LHCN-M2 (cell line): ENCODE measurements around the gene ERICH3. TPM values are rescaled to one million over a fixed set of nuclear protein-coding genes. Genes with fewer than 3 reads are reported as not detected.

Source experiments
- DNase-seq: peaks from one replicate; pipeline ENCODE4 v3.0.0-alpha.2; 2012; ENCODE audit warnings: low read depth
- total RNA-seq: library from RNA; depleted of rRNA; stranded (reverse); fragments of >200 nt; gene quantifications from 2 replicates; pipeline ENCODE4 v1.2.3, GENCODE V29; 2014

ERICH3 gene
- total RNA-seq, 1 experiment from 2014 or later = not detected

DNA sequence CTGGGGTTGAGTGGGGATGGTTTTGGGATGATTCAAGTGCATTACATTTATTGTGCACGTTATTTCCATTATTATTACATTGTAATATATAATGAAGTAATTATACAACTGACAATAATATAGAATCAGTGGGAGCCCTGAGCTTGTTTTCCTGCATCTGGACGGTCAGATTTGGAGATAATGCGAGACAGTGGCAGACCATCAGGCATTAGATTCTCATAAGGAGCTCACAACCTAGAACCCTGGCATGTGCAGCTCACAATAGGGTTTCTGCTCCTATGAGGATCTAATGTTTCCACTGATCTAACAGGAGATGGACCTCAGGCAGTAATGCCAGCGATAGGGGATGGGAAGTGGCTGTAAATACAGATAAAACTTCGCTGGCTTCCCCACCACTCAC is 83.3 kb downstream of the ERICH3 start:
- DNase-seq = no peak

DNA sequence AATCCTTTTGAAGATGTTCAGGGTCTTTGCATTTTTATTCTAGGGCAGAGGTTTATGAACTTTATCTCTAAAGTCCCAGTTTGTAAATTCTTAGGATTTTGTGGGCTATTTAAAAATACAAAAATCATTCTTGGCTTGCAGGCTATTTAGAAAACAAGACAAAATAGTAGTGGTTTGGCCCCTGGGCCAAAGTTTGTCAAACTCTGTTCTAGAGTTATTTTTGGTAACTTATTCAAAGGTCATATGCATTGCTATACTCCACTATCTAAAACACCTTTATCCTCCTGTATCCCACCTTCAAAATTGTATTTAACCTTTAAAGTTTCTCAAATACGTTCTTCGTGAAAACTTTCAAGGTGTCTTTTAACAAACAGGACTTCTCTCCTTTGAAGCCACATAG is 85.7 kb downstream of the ERICH3 start:
- no peak for DNase-seq

DNA sequence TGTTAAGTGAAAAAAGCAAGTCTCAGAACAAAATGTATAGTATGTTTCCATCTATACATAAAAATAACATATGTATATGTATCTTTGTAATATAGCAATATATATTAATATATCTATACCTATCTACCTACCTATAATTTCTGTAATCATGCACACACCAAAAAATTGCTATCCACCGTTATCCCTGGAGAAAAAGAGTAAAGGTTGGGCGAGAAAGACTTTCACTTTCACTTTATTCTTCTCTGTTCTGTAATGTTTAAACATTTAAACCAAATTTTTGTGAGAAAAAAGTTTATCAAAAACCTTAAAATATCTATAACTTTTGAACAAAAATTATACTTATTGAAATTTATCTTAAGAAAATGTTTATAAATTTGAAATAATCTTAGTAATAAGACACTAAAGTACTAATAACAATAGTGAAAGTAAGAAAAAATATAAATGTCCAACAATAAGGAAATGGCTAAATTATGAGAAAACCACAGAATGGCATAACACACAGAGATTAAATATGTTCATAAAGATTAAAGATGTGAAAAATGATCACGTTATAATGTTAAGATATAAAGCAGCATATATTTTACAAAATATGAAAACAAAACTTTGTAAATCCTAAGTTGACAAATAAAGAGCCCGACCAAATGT is 87.2 kb downstream of the ERICH3 start:
- no peak for DNase-seq

DNA sequence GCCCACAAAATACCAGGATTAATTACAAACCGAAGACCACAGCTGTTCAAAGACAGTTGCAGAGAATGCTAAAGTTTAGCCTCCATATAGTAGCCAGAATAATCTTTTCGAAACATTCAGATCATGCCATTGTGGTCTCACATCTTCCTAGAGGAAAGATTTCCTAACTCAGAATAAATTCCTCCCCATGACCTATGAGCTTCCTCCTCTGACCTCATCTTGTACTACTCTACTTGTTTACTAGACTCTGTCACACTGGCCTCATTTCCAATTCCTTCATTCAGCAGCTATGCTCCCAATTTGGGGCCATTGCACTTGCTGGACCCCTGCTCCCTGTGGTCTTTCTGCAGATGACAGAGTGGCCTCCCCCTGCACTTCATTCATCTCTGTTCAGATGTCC is 89.4 kb downstream of the ERICH3 start:
- DNase-seq = peak; percentile 22

DNA sequence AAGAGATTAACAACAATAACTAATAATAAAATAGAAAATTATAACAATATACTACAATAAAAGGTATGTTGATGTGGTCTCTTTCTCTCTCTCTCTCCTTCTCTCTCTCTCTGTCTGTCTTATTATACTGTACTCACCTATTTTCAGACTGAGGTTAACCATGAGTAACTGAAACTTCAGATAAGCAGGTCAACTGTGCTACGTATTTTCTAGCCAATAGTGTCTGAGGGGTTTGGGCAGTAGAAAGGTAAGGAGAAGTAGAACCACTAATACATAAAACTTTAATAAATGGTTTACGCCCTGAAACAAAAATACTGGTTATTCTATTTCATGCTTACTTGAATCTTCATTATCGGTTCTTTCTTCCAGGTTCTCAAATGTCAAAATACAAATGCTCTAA is 90.2 kb downstream of the ERICH3 start:
- no peak for DNase-seq

DNA sequence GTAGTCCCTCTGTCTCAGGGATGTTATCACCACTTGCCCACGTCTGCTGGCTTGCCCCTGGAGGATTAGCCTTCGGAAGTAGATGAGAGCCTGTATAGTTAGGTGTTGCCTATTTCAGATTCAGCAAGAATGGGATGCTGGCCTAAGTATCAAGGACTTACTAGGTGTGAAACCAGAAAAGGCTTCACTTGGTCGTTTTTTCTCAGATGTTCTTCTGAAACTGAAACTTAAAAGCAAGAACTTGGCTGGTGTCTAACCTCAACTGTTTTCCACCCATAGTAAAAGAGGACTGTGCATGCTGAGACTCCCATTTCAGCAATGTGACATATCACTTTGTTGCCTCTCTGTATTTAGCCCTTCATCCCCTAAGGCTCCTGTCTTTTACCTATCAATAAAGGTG is 94.2 kb downstream of the ERICH3 start:
- no peak for DNase-seq

DNA sequence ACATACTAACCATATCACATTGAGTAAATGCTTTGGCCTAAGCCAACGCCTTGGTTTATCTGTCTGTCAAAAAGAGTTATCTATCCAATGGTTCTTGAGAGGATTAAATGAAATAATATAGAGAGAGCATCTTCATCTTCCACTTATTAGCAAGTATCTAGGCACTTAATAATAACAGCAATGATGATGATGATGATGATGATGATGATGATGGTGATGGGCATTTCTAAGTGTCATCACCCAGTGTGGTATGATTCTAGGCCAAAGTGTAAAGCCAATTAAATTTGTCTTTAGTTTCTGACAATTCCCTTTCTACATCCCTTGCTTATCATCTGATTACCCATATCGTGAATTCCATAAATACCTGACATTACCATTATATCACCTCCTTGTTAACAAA is 95.5 kb downstream of the ERICH3 start:
- DNase-seq = no peak

DNA sequence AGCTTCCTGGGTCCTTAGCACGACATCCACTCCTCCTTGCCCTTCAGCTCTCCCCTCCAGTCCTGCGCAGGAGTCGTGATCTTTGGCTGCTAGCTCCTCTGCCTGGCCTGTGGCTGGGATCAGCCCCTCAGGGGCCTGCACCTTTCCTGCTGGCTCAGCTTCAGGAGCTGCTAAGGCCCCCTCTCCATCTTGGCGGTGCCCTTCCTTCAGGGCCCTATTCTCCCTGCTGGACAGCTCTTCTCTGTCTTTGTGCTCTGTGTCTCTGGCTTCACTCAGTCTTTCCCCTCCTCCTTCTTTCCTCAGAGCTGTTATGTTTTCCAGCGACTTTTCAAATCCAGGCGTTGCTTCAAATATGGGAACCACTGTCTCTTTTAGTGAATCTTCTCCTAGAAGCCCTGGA is 101.7 kb downstream of the ERICH3 start:
- no peak for DNase-seq

DNA sequence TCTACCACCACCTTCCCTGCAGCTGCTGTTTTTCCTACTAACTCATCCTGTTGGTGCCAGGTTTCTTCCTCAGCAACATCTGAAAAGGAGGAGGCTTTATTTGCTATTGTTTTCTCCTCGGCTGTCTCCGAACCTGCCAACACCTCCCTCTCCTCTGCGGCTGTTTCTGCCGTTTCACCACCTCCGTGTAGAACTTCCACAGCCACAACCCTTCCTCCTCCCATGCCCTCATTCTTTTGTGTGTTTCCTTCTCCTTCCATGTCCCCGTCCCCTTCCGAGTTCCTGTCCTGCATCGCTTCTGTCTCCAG is 102.1 kb downstream of the ERICH3 start:
- no peak for DNase-seq

DNA sequence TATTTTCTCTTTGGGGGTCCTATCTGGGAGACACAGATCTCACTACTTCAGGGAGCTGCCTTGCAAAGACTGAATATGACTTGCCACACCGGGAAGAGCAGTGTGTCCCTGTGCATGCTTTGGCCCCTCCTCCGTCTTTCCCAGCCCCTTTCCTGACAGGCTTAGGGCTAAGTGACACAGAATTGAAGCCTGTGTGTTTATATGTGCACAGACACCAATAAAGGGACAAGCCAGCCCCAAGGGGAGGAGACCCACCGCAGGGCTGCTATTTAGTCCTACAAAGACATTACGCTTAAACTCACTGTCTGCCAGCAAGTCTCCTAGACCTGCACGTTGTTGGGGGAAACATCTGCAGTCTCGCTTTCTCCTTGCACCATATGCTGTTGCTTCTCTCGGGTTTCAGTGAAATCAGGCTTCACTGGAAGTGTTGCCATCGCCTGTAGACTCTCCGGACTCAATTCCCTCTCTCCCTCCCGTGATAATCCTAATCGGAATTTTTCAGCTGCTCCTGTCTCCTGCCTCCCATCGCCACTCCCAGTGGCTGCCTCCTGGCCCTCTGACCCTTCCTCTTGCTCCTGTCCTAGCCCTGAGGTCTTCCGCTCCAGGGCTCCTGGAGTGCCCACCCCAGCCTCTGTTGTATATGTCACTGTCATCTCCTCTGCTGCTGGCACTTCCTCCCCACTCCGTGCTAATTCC is 102.6 kb downstream of the ERICH3 start:
- no peak for DNase-seq

DNA sequence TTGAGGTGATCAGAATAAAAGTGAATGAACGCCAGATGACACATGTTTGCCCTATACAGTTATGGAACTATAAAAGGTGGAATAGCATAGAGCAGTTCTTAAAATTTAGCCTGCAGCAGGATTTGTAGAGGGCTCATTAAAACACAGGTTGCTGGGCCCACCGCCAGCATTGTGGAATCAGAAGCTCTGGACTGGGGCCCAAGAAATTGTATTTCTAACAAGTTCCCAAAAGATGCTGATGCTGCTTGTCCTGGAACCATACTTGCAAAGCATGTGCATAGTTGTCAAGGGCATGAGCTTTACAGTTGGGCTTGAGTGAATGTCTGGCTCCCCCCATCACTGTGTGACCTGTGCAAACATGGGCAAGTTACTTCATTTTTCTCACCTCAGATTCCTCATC is 123.7 kb downstream of the ERICH3 start:
- no peak for DNase-seq

DNA sequence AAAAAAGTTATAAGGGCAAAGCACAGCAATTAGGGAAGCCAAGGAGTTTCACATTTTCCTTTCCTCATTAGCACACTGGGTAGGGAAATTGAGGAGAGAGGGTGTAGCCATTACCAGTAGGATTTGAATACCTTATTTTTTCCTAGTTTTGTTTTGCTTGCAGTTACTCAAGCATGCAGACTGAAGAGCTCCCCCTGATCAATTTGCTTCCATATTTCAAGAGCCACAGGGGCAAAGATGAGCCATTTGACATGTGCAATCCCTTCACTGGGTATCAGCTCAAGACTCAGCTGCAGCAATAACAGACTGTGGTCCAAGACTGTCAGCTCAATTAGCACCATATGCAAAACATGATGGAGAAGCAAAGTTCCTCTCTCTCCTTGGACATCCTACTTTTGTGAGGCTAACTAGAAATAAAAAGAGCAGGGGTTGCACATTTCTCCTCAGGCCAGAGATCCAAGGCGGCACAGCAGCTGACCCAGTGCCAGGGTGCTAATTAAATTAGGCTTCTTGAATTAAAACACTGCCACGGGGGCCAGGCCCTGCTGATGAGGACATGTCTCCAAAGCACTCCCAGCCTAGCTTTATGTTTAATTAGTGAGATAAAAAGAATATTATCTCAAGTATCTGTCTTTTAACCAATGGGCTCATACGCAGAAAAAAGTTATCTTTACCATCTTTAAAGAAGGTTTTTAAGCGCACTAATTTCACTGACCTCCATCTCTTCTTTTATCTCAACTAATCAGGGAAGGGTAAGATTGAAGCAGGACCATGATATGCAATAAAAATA is 124.4 kb downstream of the ERICH3 start:
- no peak for DNase-seq

DNA sequence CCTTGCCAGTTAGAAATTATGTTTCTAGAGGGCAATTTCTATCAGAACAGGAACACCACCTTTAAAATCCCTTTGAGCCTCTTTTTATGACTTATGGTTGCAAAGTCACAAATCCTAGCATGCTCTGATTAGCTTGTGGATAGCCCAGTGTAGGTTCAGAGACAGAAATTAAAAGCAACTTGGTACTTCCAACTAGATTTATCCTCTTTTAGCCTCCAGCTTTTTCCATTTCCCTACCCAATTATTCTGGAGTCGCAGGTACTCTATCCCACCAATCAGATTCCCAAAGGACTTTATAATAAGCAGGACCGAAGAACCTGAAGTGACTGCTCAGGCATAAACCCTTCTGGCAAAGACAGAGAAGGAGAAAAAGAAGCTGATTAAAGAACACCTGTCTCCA is 127.8 kb downstream of the ERICH3 start:
- no peak for DNase-seq

DNA sequence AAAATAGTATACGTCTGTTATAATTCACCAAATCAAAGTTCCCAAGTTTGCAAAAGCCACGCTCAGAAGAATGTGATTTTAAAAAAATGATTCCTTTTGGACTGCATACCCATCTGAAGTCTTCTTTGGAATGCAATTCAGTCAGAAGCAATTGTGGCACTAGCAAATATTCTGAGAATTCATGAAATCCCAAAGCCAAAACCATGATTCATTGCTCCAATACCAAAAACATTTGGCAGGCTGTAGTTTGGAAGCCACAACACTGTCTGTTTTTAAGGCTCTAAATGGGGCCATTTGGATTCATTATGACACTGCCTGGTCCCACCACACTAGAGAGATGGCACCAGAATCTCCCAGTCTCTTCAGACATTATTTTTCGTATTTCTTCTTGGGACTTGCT is 139.4 kb downstream of the ERICH3 start:
- peak; percentile 4 for DNase-seq

DNA sequence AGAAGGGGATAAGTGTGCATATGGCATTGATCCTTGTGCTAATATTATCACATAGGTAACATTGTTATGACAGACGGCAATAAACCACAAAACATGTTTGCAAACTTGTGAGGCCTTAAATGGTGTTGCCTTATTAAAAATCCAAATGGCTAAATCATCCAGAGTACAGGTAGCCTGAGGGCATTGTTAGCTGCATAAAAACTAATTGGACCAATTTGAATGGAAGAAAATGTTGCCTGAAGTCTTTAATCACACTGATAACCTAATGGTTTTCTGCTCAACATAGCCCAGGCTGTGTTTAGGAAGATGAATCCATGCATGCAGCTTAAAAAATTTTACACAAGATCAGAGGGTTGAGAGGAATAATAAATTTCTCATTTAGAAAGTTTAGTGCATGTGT is 141.8 kb downstream of the ERICH3 start:
- DNase-seq = no peak

DNA sequence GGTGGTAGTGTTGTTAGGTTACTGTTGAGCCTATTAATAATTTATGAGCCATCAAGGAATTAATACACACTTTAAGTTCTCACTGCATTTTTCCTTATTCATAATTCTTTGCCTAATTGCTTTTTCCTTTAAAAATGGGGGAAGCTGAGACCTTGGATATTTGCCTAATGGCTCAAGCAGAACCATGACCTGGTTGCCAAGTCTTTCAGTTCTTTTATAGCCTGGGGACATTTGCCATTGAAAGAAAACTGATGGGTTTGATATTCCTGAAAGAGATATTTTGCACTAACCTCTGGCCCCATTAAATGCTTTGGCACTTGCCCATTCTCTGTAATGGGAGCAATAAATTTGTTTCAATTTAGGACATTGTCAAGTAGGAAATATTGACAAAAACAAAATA is 142.7 kb downstream of the ERICH3 start:
- DNase-seq = no peak

DNA sequence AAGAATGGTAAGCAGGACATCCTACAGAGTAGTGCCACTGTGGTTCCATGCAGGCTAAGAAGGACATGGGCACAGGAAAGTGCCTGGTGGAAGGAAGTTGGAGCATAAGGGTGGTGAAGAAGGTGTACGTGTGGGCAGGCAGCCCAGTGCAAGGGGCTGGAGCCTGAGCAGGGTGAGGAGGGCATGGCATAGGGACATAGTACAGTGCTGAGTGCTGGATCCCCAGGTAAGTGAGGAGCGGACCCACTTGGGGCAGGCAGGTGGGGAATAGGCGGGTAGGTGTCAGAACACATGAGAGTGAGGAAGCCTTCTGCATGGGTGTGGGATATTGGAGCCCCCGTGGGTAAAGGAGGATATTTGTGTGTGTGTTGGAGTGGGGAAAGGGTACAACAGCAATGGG is 145.5 kb downstream of the ERICH3 start:
- no peak for DNase-seq

DNA sequence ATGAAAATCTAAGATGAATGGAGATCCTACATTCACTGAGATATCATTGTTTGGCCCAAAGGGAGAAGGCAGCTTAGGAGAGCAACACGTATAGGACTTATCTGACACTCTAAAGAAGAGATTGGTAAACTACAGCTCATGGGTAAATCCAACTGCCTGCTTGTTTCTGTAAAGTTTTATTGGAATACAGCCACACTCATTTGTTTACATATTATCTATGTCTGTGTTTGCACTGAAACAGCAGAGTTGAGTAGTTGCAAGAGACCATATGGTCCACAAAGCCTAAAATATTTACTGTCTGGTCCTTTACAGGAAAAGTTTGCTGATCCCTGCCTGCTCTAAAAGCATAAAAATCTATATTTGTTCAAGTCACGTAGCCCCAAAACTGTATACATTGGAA is 146.9 kb downstream of the ERICH3 start:
- DNase-seq = no peak

DNA sequence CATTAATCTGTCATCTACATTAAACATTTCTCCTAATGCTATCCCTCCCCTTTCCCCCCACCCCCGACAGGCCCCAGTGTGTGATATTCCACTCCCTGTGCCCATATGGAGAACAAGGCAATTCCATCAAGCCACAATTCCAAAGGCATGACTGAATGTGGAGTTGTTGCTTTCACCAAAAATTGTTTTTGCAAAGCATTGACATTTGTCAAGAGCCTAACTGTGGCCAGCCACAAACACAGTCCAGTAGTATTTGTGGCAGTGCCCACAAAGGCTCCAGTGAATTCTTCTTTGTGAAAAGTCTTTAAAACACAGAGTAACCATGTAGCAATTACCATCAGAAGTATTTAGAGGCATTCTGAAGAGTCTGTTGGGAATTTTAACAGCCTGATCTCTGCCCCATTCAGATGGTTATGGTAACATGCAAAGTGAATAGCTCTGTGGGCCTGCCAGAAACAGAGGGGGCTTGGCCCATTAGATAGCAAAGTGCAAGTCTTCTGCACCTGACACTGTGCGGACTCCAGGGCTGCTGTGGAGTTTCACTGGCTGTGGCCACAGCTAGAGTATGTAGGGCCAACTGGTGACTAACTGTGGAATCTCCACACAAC is 149.6 kb downstream of the ERICH3 start:
- no peak for DNase-seq

DNA sequence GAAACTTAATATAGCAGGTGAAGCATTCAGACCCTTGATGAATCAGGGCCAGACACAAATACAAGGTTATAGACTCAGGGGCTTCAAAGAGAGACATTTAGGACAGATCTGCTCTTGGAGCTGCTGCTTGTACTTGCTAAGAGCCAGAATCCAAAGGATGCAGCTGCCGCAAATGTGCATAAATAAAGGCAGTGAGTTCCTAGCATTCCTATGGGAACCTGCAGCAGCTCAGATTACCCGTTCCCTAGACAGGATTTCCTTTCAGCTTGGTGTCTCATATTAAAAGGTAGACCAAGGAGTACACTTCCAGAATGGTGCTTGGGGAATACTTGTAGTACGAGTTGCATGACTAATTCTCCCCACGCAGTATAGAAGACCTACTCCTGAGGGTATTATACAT is 151.4 kb downstream of the ERICH3 start:
- DNase-seq = no peak
